ENCODE data around the gene PTPN11. TPM values are rescaled to one million over a fixed set of nuclear protein-coding genes. Genes with fewer than 3 reads are reported as not detected.

Gene PTPN11
- total and polyA plus RNA-seq, 2 experiments from 2014 or later = 87.0 to 94.7 TPM

- Histone ChIP-seq H3F3A (replicated peaks; ENCODE audit: low read depth) (0 out of 2 replicates have a peak, but pooled peaks cover 14% of the 10 kb centered on the region), H3K4me1 (ENCODE audit: insufficient read depth) (peaks cover 16% of the 10 kb centered on the region; the same call in 1 of the 2 replicates), H3K4me2 (no peak overlapping the region), H3K36me3 (ENCODE audit: insufficient read depth) (no peaks in the 10 kb centered on the region), H3K9me2 (ENCODE audit: insufficient read depth) (no peaks in the 10 kb centered on the region), H4K20me1 (replicated peaks; ENCODE audit: insufficient read depth) (peaks cover 42% of the 10 kb centered on the region), H2AFZ (no peak overlapping the region), H3K4me3 (no peak overlapping the region), H3K79me2 (replicated peaks; ENCODE audit: insufficient read depth) (peaks cover 81% of the 10 kb centered on the region), H3K27ac (ENCODE audit: low read depth) (no peak overlapping the region), H3K27me3 (ENCODE audit: insufficient read depth) (no peaks in the 10 kb centered on the region)
- Mint-ChIP-seq H3K4me1 (peaks cover 5% of the 10 kb centered on the region), H3K27ac (no peak overlapping the region), H3K36me3 (ENCODE audit: low read depth) (peaks cover 4% of the 10 kb centered on the region; the same call in 1 of the 3 replicates), H3K9me3 (no peaks in the 10 kb centered on the region; the same call in 1 of the 3 replicates), H3K27me3 (ENCODE audit: insufficient read depth, low read depth, poor library complexity) (peaks cover 18% of the 10 kb centered on the region), H3K4me3 (no peak overlapping the region)
- DNase-seq (ENCODE audit: low spot score) (no peak), ATAC-seq (no peak)
- no peak for TF ChIP-seq CREB1 (CRISPR knock-in tag; IDR thresholded peaks at IDR 0.05; ENCODE audit: low read depth)
- no peak for TF ChIP-seq ZNF462 (CRISPR knock-in tag; IDR thresholded peaks at IDR 0.05)
- TF ChIP-seq, protein P1, sequence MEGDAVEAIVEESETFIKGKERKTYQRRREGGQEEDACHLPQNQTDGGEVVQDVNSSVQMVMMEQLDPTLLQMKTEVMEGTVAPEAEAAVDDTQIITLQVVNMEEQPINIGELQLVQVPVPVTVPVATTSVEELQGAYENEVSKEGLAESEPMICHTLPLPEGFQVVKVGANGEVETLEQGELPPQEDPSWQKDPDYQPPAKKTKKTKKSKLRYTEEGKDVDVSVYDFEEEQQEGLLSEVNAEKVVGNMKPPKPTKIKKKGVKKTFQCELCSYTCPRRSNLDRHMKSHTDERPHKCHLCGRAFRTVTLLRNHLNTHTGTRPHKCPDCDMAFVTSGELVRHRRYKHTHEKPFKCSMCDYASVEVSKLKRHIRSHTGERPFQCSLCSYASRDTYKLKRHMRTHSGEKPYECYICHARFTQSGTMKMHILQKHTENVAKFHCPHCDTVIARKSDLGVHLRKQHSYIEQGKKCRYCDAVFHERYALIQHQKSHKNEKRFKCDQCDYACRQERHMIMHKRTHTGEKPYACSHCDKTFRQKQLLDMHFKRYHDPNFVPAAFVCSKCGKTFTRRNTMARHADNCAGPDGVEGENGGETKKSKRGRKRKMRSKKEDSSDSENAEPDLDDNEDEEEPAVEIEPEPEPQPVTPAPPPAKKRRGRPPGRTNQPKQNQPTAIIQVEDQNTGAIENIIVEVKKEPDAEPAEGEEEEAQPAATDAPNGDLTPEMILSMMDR (conservative IDR thresholded peaks at IDR 0.05; ENCODE audit: low read depth in 2 of 2) = no peak
- no peak for TF ChIP-seq ZNF331 (CRISPR knock-in tag; IDR thresholded peaks at IDR 0.05; ENCODE audit: low read depth)
- no peak for TF ChIP-seq JUNB (IDR thresholded peaks at IDR 0.05; ENCODE audit: unreplicated experiment)
- TF ChIP-seq, protein P2, sequence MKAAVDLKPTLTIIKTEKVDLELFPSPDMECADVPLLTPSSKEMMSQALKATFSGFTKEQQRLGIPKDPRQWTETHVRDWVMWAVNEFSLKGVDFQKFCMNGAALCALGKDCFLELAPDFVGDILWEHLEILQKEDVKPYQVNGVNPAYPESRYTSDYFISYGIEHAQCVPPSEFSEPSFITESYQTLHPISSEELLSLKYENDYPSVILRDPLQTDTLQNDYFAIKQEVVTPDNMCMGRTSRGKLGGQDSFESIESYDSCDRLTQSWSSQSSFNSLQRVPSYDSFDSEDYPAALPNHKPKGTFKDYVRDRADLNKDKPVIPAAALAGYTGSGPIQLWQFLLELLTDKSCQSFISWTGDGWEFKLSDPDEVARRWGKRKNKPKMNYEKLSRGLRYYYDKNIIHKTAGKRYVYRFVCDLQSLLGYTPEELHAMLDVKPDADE (IDR thresholded peaks at IDR 0.05) = no peak
Measured at GRCh38 chr12:112421363-112421762, 2.6 kb downstream of the PTPN11 start.
